Vagina (tissue), 2 donors: ENCODE measurements around the gene ZNF71.

Experiments
- CTCF ChIP-seq, 3 experiments: fragments of 450-650 bp in 2 of 3; fragments of 200-600 bp in 1 of 3; sonication (generic) in 1 of 3; IDR thresholded peaks; one replicate each; pipeline ENCODE4 v1.5.1; 2017 to 2019; ENCODE audit warnings: antibody characterized with exemption in 3 of 3, mild to moderate bottlenecking in 2 of 3, moderate library complexity in 2 of 3
- POLR2A ChIP-seq, 2 donors: fragments of 450-650 bp; IDR thresholded peaks; one replicate each; pipeline ENCODE4 v1.6.1; 2017; ENCODE audit warnings: antibody characterized with exemption in 2 of 2, mild to moderate bottlenecking in 2 of 2, moderate library complexity in 2 of 2

GRCh38 chr19:56623006-56623405 is 27.9 kb downstream of the ZNF71 start:
- TF ChIP-seq POLR2A (IDR thresholded peaks at IDR 0.05) (no peak), CTCF (IDR thresholded peaks at IDR 0.05) (no peak)
